Smooth muscle cell (in vitro differentiated cells): ENCODE data around the gene YIPF3. TPM values are rescaled to one million over a fixed set of nuclear protein-coding genes. Genes with fewer than 3 reads are reported as not detected.

ENCODE experiments used
- DNase-seq: peaks from one replicate; lab custom pipeline; 2025; ENCODE audit not compliant: unreplicated experiment; lab: John Stamatoyannopoulos, UW
- H2AFZ ChIP-seq: fragments of 200-600 bp; sonication (generic); 2 replicates; pipeline ENCODE4 v1.6.0; 2016; ENCODE audit warnings: antibody characterized with exemption, low read depth, mild to moderate bottlenecking
- H3F3A ChIP-seq: fragments of 200-600 bp; sonication (generic); 2 replicates; pipeline ENCODE4 v1.6.0; 2017; ENCODE audit warnings: antibody characterized with exemption, low read depth
- H3K27ac ChIP-seq: fragments of 200-600 bp; sonication (generic); 2 replicates; pipeline ENCODE4 v1.5.1; 2016; ENCODE audit warnings: low read depth, mild to moderate bottlenecking
- H3K27me3 ChIP-seq: fragments of 200-600 bp; sonication (generic); 2 replicates; pipeline ENCODE4 v1.6.1; 2016; ENCODE audit warnings: low read depth, mild to moderate bottlenecking
- H3K36me3 ChIP-seq: fragments of 200-600 bp; sonication (generic); 2 replicates; pipeline ENCODE4 v1.5.1; 2016; ENCODE audit warnings: low read depth
- H3K4me1 ChIP-seq: fragments of 200-600 bp; sonication (generic); 2 replicates; pipeline ENCODE4 v1.5.1; 2016; ENCODE audit warnings: low read depth
- H3K4me2 ChIP-seq: fragments of 200-600 bp; sonication (generic); 2 replicates; pipeline ENCODE4 v1.6.0; 2016; ENCODE audit warnings: mild to moderate bottlenecking
- H3K4me3 ChIP-seq: fragments of 200-600 bp; sonication (generic); 2 replicates; pipeline ENCODE4 v1.5.1; 2016; ENCODE audit warnings: mild to moderate bottlenecking
- H3K79me2 ChIP-seq: fragments of 200-600 bp; sonication (generic); 2 replicates; pipeline ENCODE4 v1.6.0; 2016; ENCODE audit warnings: low read depth, mild to moderate bottlenecking
- H3K9ac ChIP-seq: fragments of 200-600 bp; sonication (generic); 2 replicates; pipeline ENCODE4 v1.6.0; 2016; ENCODE audit warnings: low read depth
- H3K9me3 ChIP-seq: fragments of 200-600 bp; sonication (generic); replicated peaks from 2 replicates; pipeline ENCODE4 v1.5.1; 2016; ENCODE audit warnings: low read depth
- H4K20me1 ChIP-seq: fragments of 200-600 bp; sonication (generic); 2 replicates; pipeline ENCODE4 v1.6.0; 2016; ENCODE audit warnings: low read depth
- WGBS: methylation state at CpG from one replicate; pipeline ENCODE4 v1.1.7; 2016; ENCODE audit warnings: low lambda C conversion rate; 5-methylcytosine and 5-hydroxymethylcytosine counted together
- polyA plus RNA-seq: library from polyadenylated mRNA; unstranded; fragments of >200 nt; fragmentation: Nextera tagmentation; extraction: Ambion mirVana; gene quantifications from 2 replicates; pipeline ENCODE4 v1.2.1, GENCODE V29; 2016
- total RNA-seq: library from RNA; depleted of rRNA; stranded (reverse); fragments of >200 nt; gene quantifications from 2 replicates; pipeline ENCODE4 v1.2.3, GENCODE V29; 2014
- TF ChIP-seq, protein P1 (sequence below): fragments of 200-600 bp; sonication (generic); IDR thresholded peaks from 2 replicates; pipeline ENCODE4 v1.5.1; 2017; ENCODE audit warnings: borderline replicate concordance, mild to moderate bottlenecking, antibody characterized with exemption; ENCODE audit not compliant: insufficient read depth, poor library complexity, severe bottlenecking

Gene YIPF3
- total and polyA plus RNA-seq, 2 experiments from 2014 or later, result 182 to 199 TPM

GRCh38 chr6:43478008-43478372, 38.7 kb downstream of the YIPF3 start:
- Histone ChIP-seq H3K9ac (peak overlapping the region; percentile 96), H3K4me2 (peak overlapping the region; percentile 97), H3K27me3 (no peaks in the 10 kb centered on the region), H2AFZ (peak overlapping the region; percentile 99), H3K4me3 (peak overlapping the region; percentile 77), H3F3A (peaks cover 3% of the 10 kb centered on the region), H3K27ac (peak overlapping the region; percentile 80), H3K9me3 (no peaks in the 10 kb centered on the region), H3K36me3 (no peaks in the 10 kb centered on the region), H3K79me2 (peaks cover 52% of the 10 kb centered on the region), H4K20me1 (peaks cover 20% of the 10 kb centered on the region), H3K4me1 (peaks cover 12% of the 10 kb centered on the region)
- DNase-seq, result no peak
- WGBS, result 48% methylated on average over 3 of the region's 3 CpGs
- TF ChIP-seq, protein P1, sequence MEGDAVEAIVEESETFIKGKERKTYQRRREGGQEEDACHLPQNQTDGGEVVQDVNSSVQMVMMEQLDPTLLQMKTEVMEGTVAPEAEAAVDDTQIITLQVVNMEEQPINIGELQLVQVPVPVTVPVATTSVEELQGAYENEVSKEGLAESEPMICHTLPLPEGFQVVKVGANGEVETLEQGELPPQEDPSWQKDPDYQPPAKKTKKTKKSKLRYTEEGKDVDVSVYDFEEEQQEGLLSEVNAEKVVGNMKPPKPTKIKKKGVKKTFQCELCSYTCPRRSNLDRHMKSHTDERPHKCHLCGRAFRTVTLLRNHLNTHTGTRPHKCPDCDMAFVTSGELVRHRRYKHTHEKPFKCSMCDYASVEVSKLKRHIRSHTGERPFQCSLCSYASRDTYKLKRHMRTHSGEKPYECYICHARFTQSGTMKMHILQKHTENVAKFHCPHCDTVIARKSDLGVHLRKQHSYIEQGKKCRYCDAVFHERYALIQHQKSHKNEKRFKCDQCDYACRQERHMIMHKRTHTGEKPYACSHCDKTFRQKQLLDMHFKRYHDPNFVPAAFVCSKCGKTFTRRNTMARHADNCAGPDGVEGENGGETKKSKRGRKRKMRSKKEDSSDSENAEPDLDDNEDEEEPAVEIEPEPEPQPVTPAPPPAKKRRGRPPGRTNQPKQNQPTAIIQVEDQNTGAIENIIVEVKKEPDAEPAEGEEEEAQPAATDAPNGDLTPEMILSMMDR, result no peak

GRCh38 chr6:43477235-43478007, 39.3 kb downstream of the YIPF3 start, which contains the start of gene TJAP1:
Gene TJAP1 (plus strand): TSS chr6:43477570. CDS start chr6:43499002, 21,432 bp downstream.
- Histone ChIP-seq H2AFZ (peak within 1 kb of the TSS; percentile 99), H3K79me2 (peaks cover 48% of the 10 kb centered on the region), H3K36me3 (no peaks in the 10 kb centered on the region), H3F3A (peaks cover 3% of the 10 kb centered on the region), H3K9me3 (no peaks in the 10 kb centered on the region), H3K4me2 (peak within 1 kb of the TSS; percentile 97), H3K4me1 (peaks cover 12% of the 10 kb centered on the region), H4K20me1 (peaks cover 15% of the 10 kb centered on the region), H3K27me3 (no peaks in the 10 kb centered on the region), H3K27ac (peak within 1 kb of the TSS; percentile 80), H3K4me3 (peak within 1 kb of the TSS; percentile 77), H3K9ac (peak within 1 kb of the TSS; percentile 96)
- 4% methylated on average over 30 of the region's 34 CpGs for WGBS
- DNase-seq, result peak; percentile 83
- TF ChIP-seq, protein P1, result no peak

- WGBS, result 68% methylated on average over 2 of the region's 2 CpGs
- H3K9ac ChIP-seq, result peak overlapping the region; percentile 96
- peak overlapping the region; percentile 80 for H3K27ac ChIP-seq
- H2AFZ ChIP-seq, result peak overlapping the region; percentile 99
- peaks cover 12% of the 10 kb centered on the region for H3K4me1 ChIP-seq
- peak overlapping the region; percentile 77 for H3K4me3 ChIP-seq
- H3K36me3 ChIP-seq, result no peaks in the 10 kb centered on the region
- no peaks in the 10 kb centered on the region for H3K9me3 ChIP-seq
- H4K20me1 ChIP-seq, result peaks cover 8% of the 10 kb centered on the region
- H3K4me2 ChIP-seq, result peak overlapping the region; percentile 97
- no peaks in the 10 kb centered on the region for H3K27me3 ChIP-seq
- TF ChIP-seq, protein P1, result no peak
- peaks cover 41% of the 10 kb centered on the region for H3K79me2 ChIP-seq
- no peak for DNase-seq
- peaks cover 3% of the 10 kb centered on the region for H3F3A ChIP-seq
Measured at GRCh38 chr6:43476746-43477145, 40.0 kb downstream of the YIPF3 start.
